IMR-90 (cell line): ENCODE data around the gene BTK. TPM values are rescaled to one million over a fixed set of nuclear protein-coding genes. Genes with fewer than 3 reads are reported as not detected.
"Not testable (repeated sequence)": the region's sequence is repeated elsewhere in the genome, so short reads cannot be mapped to it uniquely, and the experiment has no call there.

Source experiments
- ATAC-seq: fragments of 200-7000 bp; cut with Tn5 transposase; 2 replicates; pipeline ENCODE4 v1.9.1; 2020; ENCODE audit warnings: low read depth, mild to moderate bottlenecking, moderate library complexity
- BruUV-seq: library from RNA; stranded (reverse); fragments of 400-500 nt; replicated peaks from 2 replicates; lab custom pipeline; 2021; lab: Mats Ljungman, UMichigan
- CTCF ChIA-PET: fragments of 300-600 bp; formaldehyde crosslinking; extraction: SDS; loops from one replicate; lab custom pipeline; 2021; ENCODE audit warnings: antibody characterized with exemption; lab: Yijun Ruan, JAX
- POLR2A ChIA-PET: fragments of 300-600 bp; sonication (Branson Sonifier 250); formaldehyde crosslinking; loops from one replicate; lab custom pipeline; 2022; ENCODE audit warnings: antibody characterized with exemption; ENCODE audit not compliant: unreplicated experiment; lab: Charles Lee
- DNase-seq: peaks from one replicate; pipeline ENCODE4 v3.0.0; 2013
- H2AFZ ChIP-seq: replicated peaks from 2 replicates; pipeline ENCODE3; 2013; ENCODE audit warnings: low read length, mild to moderate bottlenecking; ENCODE audit not compliant: poor library complexity
- H2AK5ac ChIP-seq: 2 replicates; pipeline ENCODE4 v1.6.1; 2013; ENCODE audit warnings: low read depth, low read length, inconsistent platforms
- H2AK9ac ChIP-seq: replicated peaks from 2 replicates; pipeline ENCODE3; 2013; ENCODE audit warnings: mild to moderate bottlenecking, low read depth, low read length, moderate library complexity; ENCODE audit not compliant: poor library complexity
- H2BK120ac ChIP-seq: 2 replicates; pipeline ENCODE4 v1.6.1; 2013; ENCODE audit warnings: low read depth, low read length, inconsistent platforms
- H2BK15ac ChIP-seq: 3 replicates; pipeline ENCODE4 v1.6.1; 2013; ENCODE audit warnings: low read depth, low read length, inconsistent platforms
- H2BK20ac ChIP-seq: 2 replicates; pipeline ENCODE4 v1.6.1; 2013; ENCODE audit warnings: low read depth, mild to moderate bottlenecking, inconsistent platforms, low read length, moderate library complexity
- H2BK5ac ChIP-seq: 2 replicates; pipeline ENCODE4 v1.6.1; 2013; ENCODE audit warnings: mild to moderate bottlenecking, low read depth, low read length, inconsistent platforms; ENCODE audit not compliant: poor library complexity, severe bottlenecking
- H3K14ac ChIP-seq: replicated peaks from 2 replicates; pipeline ENCODE4 v1.6.1; 2013; ENCODE audit warnings: low read depth, low read length, inconsistent platforms
- H3K18ac ChIP-seq: 2 replicates; pipeline ENCODE4 v1.6.1; 2013; ENCODE audit warnings: low read depth, low read length, control low read depth
- H3K23ac ChIP-seq: 2 replicates; pipeline ENCODE4 v1.6.1; 2013; ENCODE audit warnings: low read depth, low read length, inconsistent platforms
- H3K27ac ChIP-seq: 2 replicates; pipeline ENCODE4 v1.5.1; 2013; ENCODE audit warnings: mild to moderate bottlenecking, control low read depth, low read length; ENCODE audit not compliant: insufficient read depth
- H3K27me3 ChIP-seq: 2 replicates; pipeline ENCODE4 v1.6.1; 2013; ENCODE audit warnings: low read length; ENCODE audit not compliant: control insufficient read depth, insufficient read depth
- H3K36me3 ChIP-seq: 2 replicates; pipeline ENCODE4 v1.6.1; 2013; ENCODE audit warnings: low read length, mixed read lengths; ENCODE audit not compliant: control insufficient read depth, insufficient read depth
- H3K4ac ChIP-seq: 2 replicates; pipeline ENCODE4 v1.6.1; 2013; ENCODE audit warnings: low read depth, low read length, inconsistent platforms
- H3K4me1 ChIP-seq: 2 replicates; pipeline ENCODE4 v1.6.1; 2013; ENCODE audit warnings: low read length, mixed read lengths; ENCODE audit not compliant: control insufficient read depth, insufficient read depth
- H3K4me2 ChIP-seq: 2 replicates; pipeline ENCODE4 v1.6.1; 2013; ENCODE audit warnings: low read depth, mild to moderate bottlenecking, control low read depth, low read length, moderate library complexity
- H3K4me3 ChIP-seq: 2 replicates; pipeline ENCODE4 v1.5.1; 2013; ENCODE audit warnings: low read depth, mild to moderate bottlenecking, control low read depth, low read length, moderate library complexity; ENCODE audit not compliant: insufficient read depth
- H3K56ac ChIP-seq: 2 replicates; pipeline ENCODE4 v1.6.1; 2013; ENCODE audit warnings: low read length, inconsistent platforms; ENCODE audit not compliant: insufficient read depth; ENCODE audit errors: extremely low read depth
- H3K79me1 ChIP-seq, 2 experiments: 2 replicates each; pipeline ENCODE4 v1.6.1; 2013; ENCODE audit warnings: low read length in 2 of 2, inconsistent platforms in 1 of 2, low read depth in 1 of 2
- H3K9ac ChIP-seq: 2 replicates; pipeline ENCODE4 v1.6.1; 2013; ENCODE audit warnings: low read depth, low read length, control low read depth
- H3K9me1 ChIP-seq: 2 replicates; pipeline ENCODE4 v1.6.1; 2013; ENCODE audit warnings: low read length, inconsistent platforms; ENCODE audit not compliant: insufficient read depth
- H3K9me3 ChIP-seq: 2 replicates; pipeline ENCODE4 v1.6.1; 2013; ENCODE audit warnings: low read length; ENCODE audit not compliant: control insufficient read depth, insufficient read depth
- H4K20me1 ChIP-seq: 2 replicates; pipeline ENCODE4 v1.6.1; 2013; ENCODE audit warnings: low read length, inconsistent platforms; ENCODE audit not compliant: insufficient read depth
- H4K5ac ChIP-seq: 2 replicates; pipeline ENCODE4 v1.6.1; 2013; ENCODE audit warnings: mild to moderate bottlenecking, low read depth, low read length, control low read depth
- H4K8ac ChIP-seq, 2 experiments: 2 replicates each; pipeline ENCODE4 v1.6.1; 2013; ENCODE audit warnings: low read depth in 2 of 2, low read length in 2 of 2, control low read depth in 1 of 2, inconsistent platforms in 1 of 2
- H4K91ac ChIP-seq: 2 replicates; pipeline ENCODE4 v1.6.1; 2013; ENCODE audit warnings: low read depth, low read length, inconsistent platforms; ENCODE audit not compliant: insufficient read depth
- WGBS, 2 experiments: methylation state at CpG; one replicate each; pipeline versions ENCODE4 v1.1.5 to v1.1.7; 2013; ENCODE audit warnings: missing lambda C conversion rate in 2 of 2; ENCODE audit not compliant: insufficient read length in 1 of 2; ENCODE audit errors: extremely low coverage in 2 of 2; 5-methylcytosine and 5-hydroxymethylcytosine counted together
- dilution Hi-C: fragments of 300-500 bp; cut with HindIII; formaldehyde crosslinking; loops from one replicate; pipeline ENCODE4 v1.14.3; 2018; ENCODE audit warnings: low sequenced_read_pairs; ENCODE audit not compliant: unreplicated experiment
- in situ Hi-C: fragments of 300-500 bp; cut with MboI; formaldehyde crosslinking; loops from 3 replicates; pipeline ENCODE4 v1.14.3; 2019; ENCODE audit warnings: low sequenced_read_pairs, inconsistent platforms, mixed read lengths
- intact Hi-C: fragments of 100-400 bp; cut with micrococcal nuclease; formaldehyde crosslinking; loops from 2 replicates; pipeline ENCODE4 v1.10.0; 2022
- polyA plus RNA-seq, 3 experiments: library from polyadenylated mRNA; depleted of rRNA; stranded (reverse); fragments of >200 nt; gene quantifications; 2 replicates each; pipeline ENCODE4 v1.2.3, GENCODE V29; 2012; ENCODE audit warnings: low replicate concordance in 1 of 3
- total RNA-seq: library from RNA; depleted of rRNA; stranded (reverse); fragments of >200 nt; gene quantifications from 2 replicates; pipeline ENCODE4 v1.2.3, GENCODE V29; 2012

The BTK gene
- total and polyA plus RNA-seq, 2 of the 4 experiments (the other 2 are of a cell fraction) = not detected

DNA sequence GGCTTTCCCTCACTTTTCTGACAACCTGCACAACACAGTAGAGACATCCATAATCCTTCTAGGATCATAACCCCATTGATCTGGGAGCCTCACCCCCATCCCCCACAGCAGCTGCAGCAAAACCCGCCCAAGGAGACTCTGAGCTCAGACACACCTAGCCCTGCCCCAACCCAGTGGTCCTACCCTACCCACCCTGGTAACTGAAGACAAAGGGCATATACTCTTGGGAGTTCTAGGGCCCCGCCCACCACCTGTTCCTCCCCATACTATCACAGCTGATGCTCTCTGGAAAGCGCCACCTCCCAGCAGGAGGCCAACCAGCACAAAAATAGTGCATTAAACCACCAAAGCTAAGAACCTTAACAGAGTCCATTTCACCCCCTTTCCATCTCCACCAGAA, 59.4 kb downstream of the BTK start:
- H4K5ac ChIP-seq, H3K36me3 ChIP-seq, in situ Hi-C loops, H2BK120ac ChIP-seq, H2BK15ac ChIP-seq, dilution Hi-C loops, H4K8ac ChIP-seq, ATAC-seq, POLR2A ChIA-PET, H3K4me1 ChIP-seq, intact Hi-C loops, H3K4ac ChIP-seq, H3K27ac ChIP-seq, DNase-seq, H3K14ac ChIP-seq, H3K4me2 ChIP-seq, H4K20me1 ChIP-seq, H3K23ac ChIP-seq, H3K4me3 ChIP-seq, H3K9ac ChIP-seq, H3K79me1 ChIP-seq, H3K9me1 ChIP-seq, BruUV-seq, H2BK20ac ChIP-seq, H3K27me3 ChIP-seq, H2AFZ ChIP-seq, H3K18ac ChIP-seq, H2AK5ac ChIP-seq, H2BK5ac ChIP-seq, H3K56ac ChIP-seq, H3K9me3 ChIP-seq, H4K91ac ChIP-seq, H2AK9ac ChIP-seq, CTCF ChIA-PET: not testable (repeated sequence)
- no CpG with 5 or more reads among the region's 3 CpGs for WGBS, 2 experiments
